ENCODE measurements around the gene ZP2. TPM values are rescaled to one million over a fixed set of nuclear protein-coding genes. Genes with fewer than 3 reads are reported as not detected.
A peak's percentile ranks its signal among the peaks of the same experiment; 100 is the strongest.
"Not testable (repeated sequence)": the region's sequence is repeated elsewhere in the genome, so short reads cannot be mapped to it uniquely, and the experiment has no call there.

The ZP2 gene
- total RNA-seq, 2 experiments from 2014 or later, result not detected

DNA sequence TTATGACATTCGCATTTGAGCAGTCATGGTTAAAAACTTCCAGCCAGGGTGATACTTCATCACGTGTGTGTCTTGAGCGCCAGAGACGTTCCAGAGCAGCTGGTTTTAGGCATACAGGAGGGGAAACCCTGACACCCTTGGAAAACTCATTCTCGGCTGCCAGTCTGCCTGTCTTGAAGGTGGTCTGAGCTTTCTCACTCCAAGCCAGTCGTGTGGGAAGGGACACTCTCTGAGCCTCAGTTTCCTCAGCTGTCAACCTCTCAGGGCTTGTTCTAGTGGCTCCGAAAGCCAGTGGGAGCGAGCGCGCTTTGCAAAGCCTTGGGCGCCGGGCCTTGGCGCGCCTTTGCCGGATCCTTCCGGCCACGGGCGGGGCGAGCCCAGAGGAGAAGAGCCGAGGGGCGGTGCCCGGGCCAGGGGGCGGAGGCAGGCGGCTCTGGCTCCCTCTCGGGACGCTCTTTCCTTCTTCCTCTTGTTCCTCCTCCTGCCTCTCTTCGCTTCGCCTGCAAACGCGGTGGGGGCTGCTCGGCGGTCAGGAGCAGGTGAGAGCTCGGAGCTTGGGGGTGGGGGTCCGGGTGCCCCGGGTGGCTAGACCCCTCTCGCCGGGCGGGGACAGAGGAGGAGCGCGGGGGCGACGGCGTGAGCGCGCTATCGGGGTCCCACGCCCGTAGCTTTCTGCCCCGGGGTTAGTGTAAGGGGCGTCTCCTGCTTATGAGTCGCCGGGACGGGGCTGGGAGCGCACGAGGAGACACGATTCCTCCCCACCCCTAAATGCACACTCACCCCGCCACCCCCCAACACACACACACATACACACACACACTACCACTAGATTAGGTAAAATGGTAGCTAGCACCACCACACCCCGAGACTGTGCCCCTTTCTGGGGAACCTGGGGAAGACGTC, 52.9 kb downstream of the ZP2 start, which contains the start of gene LDAF1:
Gene LDAF1 (plus strand): TSS at position 467 of the 903 bp plus-strand sequence. CDS start 2,509 bp downstream, outside the sequence.
- Mint-ChIP-seq H3K9me3 (ENCODE audit: low read depth) (no peaks in the 10 kb centered on the region), H3K4me3 (peak within 1 kb of the TSS; percentile 88), H3K36me3 (ENCODE audit: low read depth) (peaks cover 7% of the 10 kb centered on the region), H3K4me1 (peaks cover 20% of the 10 kb centered on the region), H3K27me3 (no peaks in the 10 kb centered on the region), H3K27ac (peak within 1 kb of the TSS; percentile 81)
- DNase-seq, result peak; percentile 90
- intact Hi-C loops (cut with DNase I, micrococcal nuclease), result loop anchor here (5.0 to 10.0 kb wide), 2 partner anchors 144 to 1156 kb away; no protein-coding TSS in a partner anchor
- CTCF ChIA-PET, result interaction anchor here (0.7 to 2.8 kb wide), 9 partner anchors 9 to 1160 kb away, joined by 3 to 10 read pairs (median 3); partner anchors contain the start of gene ANKS4B
- peak; percentile 99 for ATAC-seq
- POLR2A ChIA-PET, result interaction anchor here (0.8 kb wide), 1 partner anchor 395 kb away, joined by 5 read pairs; the partner anchor contains the start of gene ACSM3

DNA sequence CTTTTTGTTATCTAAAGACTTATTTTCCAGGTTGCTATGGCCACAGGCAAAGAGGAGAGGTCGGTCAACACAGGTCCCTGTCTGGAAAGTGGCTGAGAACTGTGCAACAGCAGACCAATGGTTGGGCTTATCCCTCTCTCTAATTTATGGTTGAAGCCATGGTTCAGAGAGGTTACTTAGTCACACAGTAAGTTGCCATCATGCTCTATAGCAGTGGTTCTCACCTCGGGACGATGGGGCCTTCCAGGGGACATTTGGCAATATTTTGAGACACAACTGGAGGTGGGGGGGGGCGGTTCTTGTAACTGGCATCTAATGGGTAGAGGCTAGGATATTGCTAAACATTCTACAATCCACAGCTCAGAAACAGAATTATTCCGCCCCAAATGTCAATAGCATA, 53.7 kb downstream of the ZP2 start:
- H3K9me3 Mint-ChIP-seq (ENCODE audit: low read depth), result no peaks in the 10 kb centered on the region
- ATAC-seq (no peak), DNase-seq (peak; percentile 13)
- ChIA-PET POLR2A (interaction anchor here (0.8 kb wide), 1 partner anchor 394 kb away, joined by 5 read pairs; the partner anchor contains the start of gene ACSM3), CTCF (interaction anchor here (0.7 to 1.0 kb wide), 5 partner anchors 11 to 1161 kb away, joined by 3 to 5 read pairs (median 3); no protein-coding TSS in a partner anchor)
- H3K4me3 Mint-ChIP-seq, result peak overlapping the region; percentile 88
- intact Hi-C loops (cut with DNase I, micrococcal nuclease), result loop anchor here (1.0 to 10.0 kb wide), 3 partner anchors 121 to 1157 kb away; partner anchors contain the start of gene CRYM (in 1 of the 2)
- peaks cover 20% of the 10 kb centered on the region for H3K4me1 Mint-ChIP-seq
- H3K27me3 Mint-ChIP-seq, result no peaks in the 10 kb centered on the region
- peaks cover 2% of the 10 kb centered on the region for H3K36me3 Mint-ChIP-seq (ENCODE audit: low read depth)
- H3K27ac Mint-ChIP-seq, result no peak overlapping the region

DNA sequence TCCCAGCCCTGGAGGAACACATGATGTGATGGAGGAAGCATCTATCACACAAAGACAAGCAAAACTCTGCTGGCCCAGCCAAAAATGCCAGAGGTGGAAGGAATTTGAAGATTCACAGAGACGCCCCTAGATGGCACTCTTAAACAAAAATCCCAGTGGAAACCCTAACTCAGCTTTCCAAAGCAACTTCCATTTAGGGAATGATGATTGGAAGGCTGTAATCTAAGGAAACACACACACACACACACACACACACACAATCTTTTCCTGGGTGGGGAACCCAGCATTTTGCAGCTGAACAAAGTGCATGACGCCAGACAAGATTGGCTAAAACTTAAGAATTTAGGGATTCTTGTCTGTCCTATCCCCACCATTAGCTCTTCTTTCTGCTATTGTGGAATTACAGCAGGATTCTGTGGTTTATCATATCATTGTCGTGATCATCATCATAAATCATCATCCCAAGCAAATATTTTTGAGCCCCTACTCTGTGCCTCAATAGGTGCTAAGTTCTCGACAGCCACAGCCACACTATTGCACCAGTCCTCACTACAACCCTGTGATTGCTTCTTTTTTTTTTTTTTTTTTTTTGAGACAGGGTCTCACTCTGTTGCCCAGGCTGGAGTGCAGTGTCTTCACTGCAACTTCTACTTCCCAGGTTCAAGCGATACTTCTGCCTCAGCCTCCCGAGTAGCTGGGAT, 54.5 kb downstream of the ZP2 start:
- ChIA-PET CTCF (interaction anchor here (0.6 to 1.0 kb wide), 6 partner anchors 11 to 256 kb away, joined by 3 to 5 read pairs (median 3); partner anchors contain the start of gene LYRM1), POLR2A (no interaction called here)
- Mint-ChIP-seq H3K4me3 (no peak overlapping the region), H3K27ac (no peak overlapping the region), H3K9me3 (ENCODE audit: low read depth) (no peaks in the 10 kb centered on the region), H3K27me3 (no peaks in the 10 kb centered on the region), H3K36me3 (ENCODE audit: low read depth) (no peaks in the 10 kb centered on the region), H3K4me1 (peaks cover 20% of the 10 kb centered on the region)
- ATAC-seq, result no peak
- peak; percentile 36 for DNase-seq
- intact Hi-C loops (cut with DNase I, micrococcal nuclease), result loop anchor here (1.0 to 10.0 kb wide), 5 partner anchors 121 to 1158 kb away; partner anchors contain the start of gene CRYM (in 1 of the 2)

DNA sequence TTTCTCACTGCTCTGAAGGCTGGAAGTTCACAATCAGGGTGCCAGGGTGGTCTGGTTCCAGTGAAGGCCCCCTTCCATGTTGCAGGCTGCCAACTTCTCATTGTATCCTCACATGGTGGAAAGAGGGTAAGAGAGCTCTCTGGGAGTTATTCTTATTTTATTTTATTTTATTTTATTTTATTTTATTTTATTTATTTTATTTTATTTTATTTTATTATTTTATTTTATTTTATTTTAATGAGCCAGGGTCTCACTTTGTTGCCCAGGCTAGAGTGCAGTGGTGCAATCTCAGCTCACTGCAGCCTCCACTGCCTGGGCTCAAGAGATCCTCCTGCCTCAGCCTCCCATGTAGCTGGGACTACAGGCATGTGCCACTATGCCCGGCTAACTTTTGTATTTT, 55.4 kb downstream of the ZP2 start:
- not testable (repeated sequence) for H3K9me3 Mint-ChIP-seq (ENCODE audit: low read depth)

DNA sequence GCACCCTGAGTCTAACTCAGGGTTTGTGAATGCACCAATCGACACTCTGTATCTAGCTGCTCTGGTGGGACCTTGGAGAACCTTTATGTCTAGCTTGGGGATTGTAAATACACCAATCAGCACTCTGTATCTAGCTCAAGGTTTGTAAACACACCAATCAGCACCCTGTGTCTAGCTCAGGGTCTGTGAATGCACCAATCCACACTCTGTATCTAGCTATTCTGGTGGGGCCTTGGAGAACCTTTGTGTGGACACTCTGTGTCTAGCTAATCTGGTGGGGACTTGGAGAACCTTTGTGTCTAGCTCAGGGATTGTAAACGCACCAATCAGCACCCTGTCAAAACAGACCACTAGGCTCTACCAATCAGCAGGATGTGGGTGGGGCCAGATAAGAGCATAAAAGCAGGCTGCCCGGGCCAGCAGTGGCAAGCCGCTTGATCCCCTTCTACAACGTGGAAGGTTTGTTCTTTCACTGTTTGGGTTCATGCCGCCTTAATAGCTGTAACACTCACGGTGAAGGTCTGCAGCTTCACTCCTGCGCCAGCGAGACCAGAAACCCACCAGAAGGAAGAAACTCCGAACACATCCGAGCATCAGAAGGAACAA, 58.1 kb downstream of the ZP2 start:
- CTCF ChIA-PET, H3K27ac Mint-ChIP-seq: not testable (repeated sequence)

More for the DNA sequence above, 55.4 kb downstream of the ZP2 start:
- H3K36me3 Mint-ChIP-seq (ENCODE audit: low read depth); ATAC-seq; H3K27ac Mint-ChIP-seq; DNase-seq; POLR2A ChIA-PET; H3K27me3 Mint-ChIP-seq; H3K4me3 Mint-ChIP-seq: not testable (repeated sequence)
- peaks cover 20% of the 10 kb centered on the region for H3K4me1 Mint-ChIP-seq
- intact Hi-C loops (cut with DNase I, micrococcal nuclease), result loop anchor here (1.0 to 10.0 kb wide), 4 partner anchors 144 to 1159 kb away; no protein-coding TSS in a partner anchor
- CTCF ChIA-PET, result interaction anchor here (0.5 to 0.9 kb wide), 4 partner anchors 15 to 1337 kb away, joined by 3 read pairs; no protein-coding TSS in a partner anchor

DNA sequence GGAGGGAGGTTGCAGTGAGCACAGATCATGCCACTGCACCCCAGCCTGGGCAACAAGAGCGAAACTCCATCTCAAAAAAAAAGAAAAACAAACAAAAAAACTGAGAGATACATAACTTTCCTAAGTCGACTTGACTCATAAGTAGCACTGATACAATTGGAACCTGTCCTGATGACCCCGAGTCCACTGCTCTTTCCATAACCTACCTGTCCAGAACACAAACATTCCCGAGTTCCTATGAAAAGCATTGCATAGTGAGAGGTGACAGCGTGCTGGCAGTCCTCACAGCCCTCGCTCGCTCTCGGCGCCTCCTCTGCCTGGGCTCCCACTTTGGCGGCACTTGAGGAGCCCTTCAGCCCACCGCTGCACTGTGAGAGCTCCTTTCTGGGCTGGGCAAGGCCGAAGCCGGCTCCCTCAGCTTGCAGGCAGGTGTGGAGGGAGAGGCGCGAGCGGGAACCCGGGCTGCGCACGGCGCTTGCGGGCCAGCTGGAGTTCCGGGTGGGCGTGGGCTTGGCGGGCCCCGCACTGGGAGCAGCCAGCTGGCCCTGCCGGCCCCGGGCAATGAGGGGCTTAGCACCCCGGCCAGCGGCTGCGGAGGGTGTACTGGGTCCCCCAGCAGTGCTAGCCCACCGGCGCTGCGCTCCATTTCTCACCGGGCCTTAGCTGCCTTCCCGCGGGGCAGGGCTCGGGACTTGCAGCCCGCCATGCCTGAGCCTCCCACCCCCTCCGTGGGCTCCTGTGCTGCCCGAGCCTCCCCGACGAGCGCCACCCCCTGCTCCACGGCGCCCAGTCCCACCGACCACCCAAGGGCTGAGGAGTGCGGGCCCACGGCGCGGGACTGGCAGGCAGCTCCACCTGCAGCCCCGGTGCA, 59.0 kb downstream of the ZP2 start:
- CTCF ChIA-PET; H3K4me1 Mint-ChIP-seq; POLR2A ChIA-PET; H3K36me3 Mint-ChIP-seq (ENCODE audit: low read depth); H3K27ac Mint-ChIP-seq; H3K9me3 Mint-ChIP-seq (ENCODE audit: low read depth); ATAC-seq; H3K4me3 Mint-ChIP-seq; DNase-seq: not testable (repeated sequence)
- intact Hi-C loops (cut with DNase I, micrococcal nuclease), result loop anchor here in 1 of 2 experiments (10.0 kb wide), 1 partner anchor 1162 kb away; no protein-coding TSS in a partner anchor
- H3K27me3 Mint-ChIP-seq, result peaks cover 12% of the 10 kb centered on the region

More for the DNA sequence above, 58.1 kb downstream of the ZP2 start:
- ATAC-seq; H3K36me3 Mint-ChIP-seq (ENCODE audit: low read depth); POLR2A ChIA-PET; DNase-seq; H3K4me1 Mint-ChIP-seq; H3K4me3 Mint-ChIP-seq; H3K9me3 Mint-ChIP-seq (ENCODE audit: low read depth): not testable (repeated sequence)
- H3K27me3 Mint-ChIP-seq, result peaks cover 12% of the 10 kb centered on the region
- intact Hi-C loops (cut with DNase I, micrococcal nuclease), result loop anchor here in 1 of 2 experiments (10.0 kb wide), 1 partner anchor 1162 kb away; no protein-coding TSS in a partner anchor

DNA sequence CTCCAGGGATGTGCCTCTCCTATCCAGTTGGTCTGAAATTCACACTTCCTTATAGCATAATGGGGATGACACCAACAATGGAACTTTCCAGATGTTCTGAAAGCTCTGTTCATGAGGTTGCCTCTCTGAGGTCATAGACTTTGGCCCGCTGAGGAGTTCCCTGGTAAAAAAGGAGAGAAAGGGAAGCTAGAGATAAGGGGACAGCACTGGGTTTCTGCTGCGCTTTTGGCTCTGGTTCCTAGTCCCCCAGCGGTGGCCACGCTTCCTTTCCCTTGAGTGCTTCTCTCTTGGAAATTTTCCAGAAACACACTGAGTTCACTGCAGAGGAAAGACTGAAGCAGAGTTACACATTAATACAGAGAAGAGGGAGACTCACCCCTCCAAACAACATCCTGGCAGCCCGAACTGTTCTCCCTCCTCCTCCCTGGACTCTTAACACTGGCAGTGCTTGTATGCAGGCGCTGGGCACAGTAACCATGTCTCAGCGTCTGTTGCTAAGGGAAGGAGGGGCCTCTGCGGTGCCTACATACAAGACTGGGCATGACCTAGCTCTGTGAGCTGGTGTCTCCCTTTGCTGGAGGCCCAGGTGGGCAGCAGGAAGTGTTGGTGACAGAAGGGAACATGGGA, 60.9 kb downstream of the ZP2 start, which contains the start of gene DNAH3:
Gene DNAH3 (minus strand): TSS at position 472 of the 627 bp plus-strand sequence. CDS start 527 bp downstream, outside the sequence.
- no peaks in the 10 kb centered on the region for H3K4me1 Mint-ChIP-seq
- ChIA-PET POLR2A (no interaction called here), CTCF (no interaction called here)
- DNase-seq (no peak), ATAC-seq (peak; percentile 30)
- peaks cover 14% of the 10 kb centered on the region for H3K27me3 Mint-ChIP-seq
- no peak within 1 kb of the TSS for H3K4me3 Mint-ChIP-seq
- no peaks in the 10 kb centered on the region for H3K36me3 Mint-ChIP-seq (ENCODE audit: low read depth)
- no peak within 1 kb of the TSS for H3K27ac Mint-ChIP-seq
- intact Hi-C loops (cut with DNase I, micrococcal nuclease), result loop anchor here in 1 of 2 experiments (10.0 kb wide), 1 partner anchor 1164 kb away; no protein-coding TSS in a partner anchor
- no peaks in the 10 kb centered on the region for H3K9me3 Mint-ChIP-seq (ENCODE audit: low read depth)

Other genes starting within 250 kb of the ZP2 start
- not detected for gene DNAH3, start 60.7 kb downstream of the ZP2 start, total RNA-seq
- gene LDAF1, start 52.9 kb downstream of the ZP2 start, total RNA-seq, result 10 to 100 TPM in 1 of 2 experiments, 1 to 10 TPM in 1; 7.2 to 11.7 TPM
- not detected for gene ANKS4B, start 22.1 kb upstream of the ZP2 start, total RNA-seq
- gene CRYM, start 66.7 kb upstream of the ZP2 start, total RNA-seq, result not detected